Measurements from ENCODE around the gene ANAPC4. TPM values are rescaled to one million over a fixed set of nuclear protein-coding genes. Genes with fewer than 3 reads are reported as not detected.

ANAPC4 gene
- total and polyA plus RNA-seq, 2 of the 4 experiments (the other 2 are of a cell fraction): 12.4 to 18.3 TPM

- H2AK5ac ChIP-seq (ENCODE audit: low read depth, low read length): no peak overlapping the region
- no peak overlapping the region for H3K4me2 ChIP-seq (ENCODE audit: low read depth, low read length)
- H4K5ac ChIP-seq (ENCODE audit: low read depth, low read length): no peak overlapping the region
- H2BK5ac ChIP-seq (ENCODE audit: low read depth, low read length, poor library complexity, severe bottlenecking): no peak overlapping the region
- ChIA-PET CTCF (interaction anchor here (0.6 to 3.1 kb wide), 9 partner anchors 10 to 386 kb away, joined by 3 to 15 read pairs (median 4); partner anchors contain the start of gene ZCCHC4), POLR2A (ENCODE audit: unreplicated experiment) (no interaction called here)
- H3K4me1 ChIP-seq (ENCODE audit: control insufficient read depth, insufficient read depth, low read length): no peaks in the 10 kb centered on the region
- no peak overlapping the region for H3K4me3 ChIP-seq (ENCODE audit: insufficient read depth, low read depth, low read length)
- H3K9me1 ChIP-seq (ENCODE audit: insufficient read depth, low read length): no peaks in the 10 kb centered on the region
- no peak overlapping the region for H2AFZ ChIP-seq (replicated peaks; ENCODE audit: low read length, poor library complexity)
- no peak overlapping the region for H2BK20ac ChIP-seq (ENCODE audit: low read depth, low read length)
- BruUV-seq (replicated peaks): no TSS peak
- no peak overlapping the region for H2BK15ac ChIP-seq (ENCODE audit: low read depth, low read length)
- no peak overlapping the region for H3K14ac ChIP-seq (replicated peaks; ENCODE audit: low read depth, low read length)
- peak; percentile 59 for DNase-seq
- H4K8ac ChIP-seq (ENCODE audit: low read depth in 2 of 2, low read length in 2 of 2): no peak overlapping the region
- in situ Hi-C loops (cut with MboI; ENCODE audit: low sequenced_read_pairs) (loop anchor here (10.0 to 25.0 kb wide), 2 partner anchors 182 to 380 kb away; no protein-coding TSS in a partner anchor), intact Hi-C loops (cut with micrococcal nuclease) (loop anchor here (1.0 to 10.0 kb wide), 6 partner anchors 54 to 880 kb away; partner anchors contain the start of genes PI4K2B, SEPSECS and ZCCHC4), dilution Hi-C loops (cut with HindIII; ENCODE audit: low sequenced_read_pairs, unreplicated experiment) (no loop called here)
- no peaks in the 10 kb centered on the region for H3K79me1 ChIP-seq (ENCODE audit: low read depth in 1 of 2, low read length in 2 of 2)
- no peak overlapping the region for H2AK9ac ChIP-seq (replicated peaks; ENCODE audit: low read depth, low read length, poor library complexity)
- no peak overlapping the region for H3K9ac ChIP-seq (ENCODE audit: low read depth, low read length)
- H2BK120ac ChIP-seq (ENCODE audit: low read depth, low read length): no peak overlapping the region
- H3K9me3 ChIP-seq (ENCODE audit: control insufficient read depth, insufficient read depth, low read length): no peaks in the 10 kb centered on the region
- H3K4ac ChIP-seq (ENCODE audit: low read depth, low read length): no peak overlapping the region
- H3K27me3 ChIP-seq (ENCODE audit: control insufficient read depth, insufficient read depth, low read length): no peaks in the 10 kb centered on the region
- no peak overlapping the region for H4K91ac ChIP-seq (ENCODE audit: insufficient read depth, low read depth, low read length)
- H3K18ac ChIP-seq (ENCODE audit: low read depth, low read length): no peak overlapping the region
- H4K20me1 ChIP-seq (ENCODE audit: insufficient read depth, low read length): no peaks in the 10 kb centered on the region
- no CpG with 5 or more reads among the region's 2 CpGs for WGBS, 2 experiments (ENCODE audit: extremely low coverage in 2 of 2, insufficient read length in 1 of 2)
- H3K27ac ChIP-seq (ENCODE audit: insufficient read depth, low read length): no peak overlapping the region
- peak; percentile 49 for ATAC-seq (ENCODE audit: low read depth)
- no peak overlapping the region for H3K23ac ChIP-seq (ENCODE audit: low read depth, low read length)
- peaks cover 8% of the 10 kb centered on the region for H3K36me3 ChIP-seq (ENCODE audit: control insufficient read depth, insufficient read depth, low read length)
- no peak overlapping the region for H3K56ac ChIP-seq (ENCODE audit: extremely low read depth, insufficient read depth, low read length)
- peak; percentile 81 for TF ChIP-seq RAD21 (IDR thresholded peaks at IDR 0.05; ENCODE audit: low read length)
- TF ChIP-seq SMC3 (IDR thresholded peaks at IDR 0.05; ENCODE audit: low read depth, low read length): peak; percentile 69
- TF ChIP-seq, protein P1, sequence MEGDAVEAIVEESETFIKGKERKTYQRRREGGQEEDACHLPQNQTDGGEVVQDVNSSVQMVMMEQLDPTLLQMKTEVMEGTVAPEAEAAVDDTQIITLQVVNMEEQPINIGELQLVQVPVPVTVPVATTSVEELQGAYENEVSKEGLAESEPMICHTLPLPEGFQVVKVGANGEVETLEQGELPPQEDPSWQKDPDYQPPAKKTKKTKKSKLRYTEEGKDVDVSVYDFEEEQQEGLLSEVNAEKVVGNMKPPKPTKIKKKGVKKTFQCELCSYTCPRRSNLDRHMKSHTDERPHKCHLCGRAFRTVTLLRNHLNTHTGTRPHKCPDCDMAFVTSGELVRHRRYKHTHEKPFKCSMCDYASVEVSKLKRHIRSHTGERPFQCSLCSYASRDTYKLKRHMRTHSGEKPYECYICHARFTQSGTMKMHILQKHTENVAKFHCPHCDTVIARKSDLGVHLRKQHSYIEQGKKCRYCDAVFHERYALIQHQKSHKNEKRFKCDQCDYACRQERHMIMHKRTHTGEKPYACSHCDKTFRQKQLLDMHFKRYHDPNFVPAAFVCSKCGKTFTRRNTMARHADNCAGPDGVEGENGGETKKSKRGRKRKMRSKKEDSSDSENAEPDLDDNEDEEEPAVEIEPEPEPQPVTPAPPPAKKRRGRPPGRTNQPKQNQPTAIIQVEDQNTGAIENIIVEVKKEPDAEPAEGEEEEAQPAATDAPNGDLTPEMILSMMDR (conservative IDR thresholded peaks at IDR 0.05; ENCODE audit: low read depth, low read length): peak; percentile 79
- TF ChIP-seq, protein P2, sequence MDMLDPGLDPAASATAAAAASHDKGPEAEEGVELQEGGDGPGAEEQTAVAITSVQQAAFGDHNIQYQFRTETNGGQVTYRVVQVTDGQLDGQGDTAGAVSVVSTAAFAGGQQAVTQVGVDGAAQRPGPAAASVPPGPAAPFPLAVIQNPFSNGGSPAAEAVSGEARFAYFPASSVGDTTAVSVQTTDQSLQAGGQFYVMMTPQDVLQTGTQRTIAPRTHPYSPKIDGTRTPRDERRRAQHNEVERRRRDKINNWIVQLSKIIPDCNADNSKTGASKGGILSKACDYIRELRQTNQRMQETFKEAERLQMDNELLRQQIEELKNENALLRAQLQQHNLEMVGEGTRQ (IDR thresholded peaks at IDR 0.05; ENCODE audit: low read depth, low read length): no peak
Measured at GRCh38 chr4:25367004-25367621, 9.9 kb upstream of the ANAPC4 start.
